Upper lobe of left lung (tissue), 6 donors: Measurements from ENCODE around the gene ILDR2. TPM values are rescaled to one million over a fixed set of nuclear protein-coding genes. Genes with fewer than 3 reads are reported as not detected.

Source experiments
- ATAC-seq, 2 donors: fragments of 200-7000 bp; cut with Tn5 transposase; one replicate each; pipeline ENCODE4 v1.9.1; 2022; ENCODE audit warnings: mild to moderate bottlenecking in 2 of 2, moderate library complexity in 2 of 2; ENCODE audit not compliant: low FRiP score in 2 of 2
- DNase-seq, 2 donors: peaks; one replicate each; pipeline ENCODE4 v3.0.0-alpha.2; 2019 to 2020
- H3K27ac ChIP-seq, 4 donors: fragments of 200-600 bp; sonication (generic); one replicate each; pipeline ENCODE4 v1.5.1; 2016 to 2019
- H3K27me3 ChIP-seq, 4 donors: fragments of 200-600 bp; sonication (generic); one replicate each; pipeline ENCODE4 v1.5.1; 2017 to 2019
- H3K36me3 ChIP-seq, 4 donors: fragments of 200-600 bp; sonication (generic); one replicate each; pipeline ENCODE4 v1.5.1; 2016 to 2019
- H3K4me1 ChIP-seq, 4 donors: fragments of 200-600 bp; sonication (generic); one replicate each; pipeline ENCODE4 v1.5.1; 2018 to 2019
- H3K4me3 ChIP-seq, 4 donors: fragments of 200-600 bp; sonication (generic); one replicate each; pipeline ENCODE4 v1.5.1; 2017 to 2019; ENCODE audit warnings: mild to moderate bottlenecking in 2 of 4, moderate library complexity in 1 of 4
- H3K9me3 ChIP-seq, 4 donors: fragments of 200-600 bp; sonication (generic); one replicate each; pipeline ENCODE4 v1.5.1; 2018 to 2019
- EP300 ChIP-seq, 4 donors: sonication (generic); formaldehyde crosslinking; IDR thresholded peaks; one replicate each; pipeline ENCODE4 v1.5.1; 2017; ENCODE audit warnings: antibody characterized with exemption in 4 of 4, control low read depth in 2 of 4
- POLR2A ChIP-seq, 4 donors: fragments of 450-650 bp; IDR thresholded peaks; one replicate each; pipeline ENCODE4 v1.5.1; 2016 to 2017; ENCODE audit warnings: antibody characterized with exemption in 4 of 4, mild to moderate bottlenecking in 2 of 4
- POLR2AphosphoS5 ChIP-seq, 2 donors: sonication (generic); formaldehyde crosslinking; IDR thresholded peaks; one replicate each; pipeline ENCODE4 v1.5.1; 2017; ENCODE audit warnings: antibody characterized with exemption in 2 of 2
- WGBS, 2 donors: methylation state at CpG; one replicate each; pipeline ENCODE4 v1.1.5; 2017 to 2018; 5-methylcytosine and 5-hydroxymethylcytosine counted together
- total RNA-seq, 6 donors: library from RNA; depleted of rRNA in 4 of 6; stranded (reverse); fragments of >200 nt in 4 of 6; gene quantifications; one replicate each; pipeline versions ENCODE4 v1.1.0 to v1.2.1, GENCODE V29; 2016 to 2021
- TF ChIP-seq, protein P1 (sequence below), 6 experiments: fragments of 450-650 bp in 4 of 6; fragments of 200-600 bp in 2 of 6; sonication (generic) in 2 of 6; IDR thresholded peaks; one replicate each; pipeline ENCODE4 v1.5.1; 2016 to 2019; ENCODE audit warnings: antibody characterized with exemption in 6 of 6
- donor health status: DM: no; HTN: no; CAD: no; lungs with moderate emphysema.
- donor health status: DM: no; HTN: yes; CAD: no; lungs with severe emphysema.

The ILDR2 gene
- total RNA-seq, 6 donors from 2014 or later: under 0.01 to 3.3 (median 0.84) TPM

DNA sequence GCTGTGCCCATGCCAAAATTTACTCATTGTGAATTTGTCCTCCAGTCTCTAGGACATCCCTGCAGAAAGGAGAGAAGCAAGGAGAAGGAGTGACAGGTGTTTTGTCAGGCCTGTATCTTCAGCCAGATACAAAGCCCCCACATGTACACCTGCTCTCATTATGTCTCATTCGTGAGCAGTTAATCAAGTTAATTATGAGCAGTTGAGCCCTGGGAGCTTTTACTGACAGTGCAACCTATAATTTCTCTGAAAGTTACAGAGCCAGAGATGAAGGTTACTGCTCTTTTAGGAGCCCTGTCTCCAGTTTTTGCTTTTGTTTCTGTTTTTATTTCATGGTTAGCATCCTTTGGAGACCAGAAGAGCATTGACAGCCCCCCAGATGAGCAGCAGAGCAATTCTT is 5.0 kb upstream of the ILDR2 start:
- peaks cover 0 to 5% (median 0%) of the 10 kb centered on the region in 4 donors for H3K27me3 ChIP-seq
- no peak for ATAC-seq
- WGBS, 2 donors: 86 to 94% methylated on average over 1 of the region's 1 CpG
- no peak overlapping the region for H3K4me3 ChIP-seq
- H3K27ac ChIP-seq: no peak overlapping the region
- H3K4me1 ChIP-seq: peaks cover 0 to 4% (median 2%) of the 10 kb centered on the region in 4 donors
- TF ChIP-seq, protein P1, sequence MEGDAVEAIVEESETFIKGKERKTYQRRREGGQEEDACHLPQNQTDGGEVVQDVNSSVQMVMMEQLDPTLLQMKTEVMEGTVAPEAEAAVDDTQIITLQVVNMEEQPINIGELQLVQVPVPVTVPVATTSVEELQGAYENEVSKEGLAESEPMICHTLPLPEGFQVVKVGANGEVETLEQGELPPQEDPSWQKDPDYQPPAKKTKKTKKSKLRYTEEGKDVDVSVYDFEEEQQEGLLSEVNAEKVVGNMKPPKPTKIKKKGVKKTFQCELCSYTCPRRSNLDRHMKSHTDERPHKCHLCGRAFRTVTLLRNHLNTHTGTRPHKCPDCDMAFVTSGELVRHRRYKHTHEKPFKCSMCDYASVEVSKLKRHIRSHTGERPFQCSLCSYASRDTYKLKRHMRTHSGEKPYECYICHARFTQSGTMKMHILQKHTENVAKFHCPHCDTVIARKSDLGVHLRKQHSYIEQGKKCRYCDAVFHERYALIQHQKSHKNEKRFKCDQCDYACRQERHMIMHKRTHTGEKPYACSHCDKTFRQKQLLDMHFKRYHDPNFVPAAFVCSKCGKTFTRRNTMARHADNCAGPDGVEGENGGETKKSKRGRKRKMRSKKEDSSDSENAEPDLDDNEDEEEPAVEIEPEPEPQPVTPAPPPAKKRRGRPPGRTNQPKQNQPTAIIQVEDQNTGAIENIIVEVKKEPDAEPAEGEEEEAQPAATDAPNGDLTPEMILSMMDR (IDR thresholded peaks at IDR 0.05): no peak
- no peak for TF ChIP-seq POLR2A (IDR thresholded peaks at IDR 0.05)
- no peak for TF ChIP-seq POLR2AphosphoS5 (IDR thresholded peaks at IDR 0.05)
- TF ChIP-seq EP300 (IDR thresholded peaks at IDR 0.05): no peak
- no peaks in the 10 kb centered on the region for H3K9me3 ChIP-seq
- no peaks in the 10 kb centered on the region for H3K36me3 ChIP-seq
- no peak for DNase-seq

DNA sequence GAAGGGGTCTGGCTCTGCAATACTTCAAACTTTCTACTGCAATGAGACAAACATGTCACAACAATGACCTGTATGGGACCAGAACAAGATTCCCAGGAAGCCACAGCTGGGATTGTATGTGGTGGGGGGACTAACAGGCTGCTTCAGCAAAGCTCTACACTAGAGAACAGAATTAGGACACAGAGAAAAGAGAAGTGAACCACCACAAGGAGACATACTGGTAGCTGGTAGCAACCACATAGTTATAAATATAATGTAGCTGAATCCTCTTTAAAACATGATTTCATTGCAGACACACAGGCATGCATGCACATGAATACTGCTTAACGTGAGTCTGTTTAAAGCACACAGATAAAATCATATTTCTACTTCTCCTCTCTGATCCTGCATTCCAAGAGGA is 3.5 kb upstream of the ILDR2 start:
- Histone ChIP-seq H3K9me3 (no peaks in the 10 kb centered on the region), H3K36me3 (no peaks in the 10 kb centered on the region), H3K27ac (no peak overlapping the region), H3K4me1 (peaks cover 3 to 11% (median 8%) of the 10 kb centered on the region in 4 donors), H3K4me3 (no peak overlapping the region), H3K27me3 (peaks cover 0 to 5% (median 2%) of the 10 kb centered on the region in 4 donors)
- no peak for ATAC-seq
- TF ChIP-seq EP300 (IDR thresholded peaks at IDR 0.05) (no peak), POLR2A (IDR thresholded peaks at IDR 0.05) (no peak), POLR2AphosphoS5 (IDR thresholded peaks at IDR 0.05) (no peak)
- TF ChIP-seq, protein P1 (IDR thresholded peaks at IDR 0.05): no peak
- no peak for DNase-seq
- 44 to 50% methylated on average over 1 of the region's 1 CpG for WGBS, 2 donors

DNA sequence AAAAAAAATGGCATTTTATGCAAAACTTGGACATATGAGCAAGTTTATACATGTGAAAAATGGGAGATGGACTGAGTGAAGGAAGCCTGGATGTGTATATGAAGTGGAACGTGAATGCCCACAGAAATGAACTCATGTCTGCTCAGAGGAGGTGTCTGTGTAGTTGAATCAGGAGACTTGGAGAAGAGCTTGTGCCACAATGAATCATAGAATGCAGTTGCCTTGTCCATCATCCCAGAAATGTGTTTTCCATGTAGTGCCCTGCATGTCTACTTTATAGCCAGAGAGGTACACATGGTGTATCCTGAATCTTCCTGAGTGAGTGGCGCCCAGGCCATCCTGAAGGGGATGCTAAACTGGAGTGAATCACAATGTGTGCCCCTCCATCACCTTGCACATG is 2.6 kb upstream of the ILDR2 start:
- Histone ChIP-seq H3K4me1 (peaks cover 3 to 11% (median 8%) of the 10 kb centered on the region in 4 donors), H3K27me3 (peaks cover 0 to 7% (median 3%) of the 10 kb centered on the region in 4 donors), H3K9me3 (no peaks in the 10 kb centered on the region), H3K27ac (no peak overlapping the region), H3K4me3 (no peak overlapping the region), H3K36me3 (no peaks in the 10 kb centered on the region)
- ATAC-seq: no peak
- TF ChIP-seq POLR2AphosphoS5 (IDR thresholded peaks at IDR 0.05): no peak
- DNase-seq: no peak
- 94 to 96% methylated on average over 2 of the region's 2 CpGs for WGBS, 2 donors

DNA sequence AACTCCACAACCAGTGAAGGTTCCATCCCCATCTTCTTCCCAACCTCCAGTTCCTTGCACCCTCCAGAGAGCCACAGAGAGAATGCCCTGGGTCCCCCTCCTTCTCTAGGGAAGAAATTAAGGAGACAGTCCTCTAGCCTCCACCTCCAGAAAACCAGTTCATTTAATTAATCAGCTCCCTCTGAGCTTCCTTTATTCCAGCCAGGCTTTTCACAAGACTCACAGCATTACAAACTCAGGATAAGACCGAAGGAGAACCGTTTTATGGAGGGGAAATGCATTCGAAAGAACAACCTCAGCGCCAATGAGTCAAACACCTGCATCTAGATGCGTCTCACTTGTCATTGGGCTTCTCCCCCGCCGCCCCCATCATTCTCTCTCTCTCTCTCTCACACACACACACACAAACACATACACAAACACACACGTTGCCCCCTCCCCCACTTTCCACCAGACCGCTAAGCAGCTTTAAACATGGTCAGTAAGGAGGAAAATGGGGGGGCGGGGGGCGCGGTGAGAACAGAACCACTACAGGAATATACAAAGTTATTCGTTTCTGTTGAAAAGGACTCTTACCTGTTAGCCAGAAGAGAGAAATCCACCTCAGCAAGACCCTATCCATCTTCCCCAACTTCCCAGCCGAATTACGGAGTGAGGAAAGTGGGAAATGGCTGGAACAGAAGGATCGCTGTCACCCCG is 544 bp downstream of the ILDR2 start:
- no peaks in the 10 kb centered on the region for H3K36me3 ChIP-seq
- H3K27me3 ChIP-seq: peaks cover 0 to 7% (median 3%) of the 10 kb centered on the region in 4 donors
- DNase-seq (no peak), ATAC-seq (no peak)
- peaks cover 3 to 11% (median 8%) of the 10 kb centered on the region in 4 donors for H3K4me1 ChIP-seq
- no peak overlapping the region for H3K27ac ChIP-seq
- H3K4me3 ChIP-seq: peak overlapping the region in 3 of 4 donors; percentile 68 to 86 (median 68)
- TF ChIP-seq POLR2AphosphoS5 (IDR thresholded peaks at IDR 0.05) (no peak), POLR2A (IDR thresholded peaks at IDR 0.05) (no peak), EP300 (IDR thresholded peaks at IDR 0.05) (no peak)
- TF ChIP-seq, protein P1 (IDR thresholded peaks at IDR 0.05): no peak
- WGBS, 2 donors: 3 to 4% methylated on average over 15 to 17 of the region's 17 CpGs
- no peaks in the 10 kb centered on the region for H3K9me3 ChIP-seq

DNA sequence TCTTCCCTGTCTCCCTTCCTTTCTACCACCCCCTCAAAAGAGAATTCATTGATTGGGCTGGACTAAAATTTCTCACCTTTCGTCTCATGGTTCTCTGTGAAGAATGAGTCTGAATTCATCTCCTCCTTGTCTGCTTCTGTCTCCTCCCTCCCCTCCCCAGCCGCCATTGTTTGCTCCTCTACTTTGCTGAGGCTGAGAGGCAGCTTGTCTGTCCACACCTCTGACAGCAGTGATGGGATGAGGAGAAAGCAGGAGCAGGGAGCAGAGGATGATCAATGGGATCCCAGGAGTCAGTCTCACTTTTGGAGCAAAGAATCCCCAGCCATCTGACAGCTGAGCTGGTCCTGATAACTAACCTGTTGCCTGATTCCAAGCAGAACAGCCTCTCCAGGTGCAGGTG is 2.5 kb downstream of the ILDR2 start:
- WGBS, 2 donors: 46 to 55% methylated on average over 2 of the region's 2 CpGs
- Histone ChIP-seq H3K27ac (no peak overlapping the region), H3K36me3 (no peaks in the 10 kb centered on the region), H3K27me3 (peaks cover 0 to 7% (median 3%) of the 10 kb centered on the region in 4 donors), H3K9me3 (no peaks in the 10 kb centered on the region), H3K4me1 (peaks cover 3 to 11% (median 8%) of the 10 kb centered on the region in 4 donors), H3K4me3 (no peak overlapping the region)
- ATAC-seq (no peak), DNase-seq (no peak)
- no peak for TF ChIP-seq POLR2A (IDR thresholded peaks at IDR 0.05)
- TF ChIP-seq EP300 (IDR thresholded peaks at IDR 0.05): no peak
- no peak for TF ChIP-seq POLR2AphosphoS5 (IDR thresholded peaks at IDR 0.05)
- TF ChIP-seq, protein P1 (IDR thresholded peaks at IDR 0.05): no peak
